SJCRH30 (cell line): Measurements from ENCODE around the gene OR6V1. TPM values are rescaled to one million over a fixed set of nuclear protein-coding genes. Genes with fewer than 3 reads are reported as not detected.

Experiments
- DNase-seq, 2 experiments: peaks; one replicate each; pipeline ENCODE4 v3.0.0-alpha.2; 2015 to 2020
- H3K27ac ChIP-seq: fragments of 250-450 bp; sonication (Bioruptor Pico); 2 replicates; pipeline ENCODE4 v1.5.1; 2020; ENCODE audit warnings: mild to moderate bottlenecking, moderate library complexity
- H3K27me3 ChIP-seq: fragments of 250-450 bp; sonication (Bioruptor Pico); 2 replicates; pipeline ENCODE4 v1.5.1; 2020; ENCODE audit warnings: mild to moderate bottlenecking, moderate library complexity
- H3K36me3 ChIP-seq: fragments of 250-450 bp; sonication (Bioruptor Pico); 2 replicates; pipeline ENCODE4 v1.5.1; 2020; ENCODE audit warnings: mild to moderate bottlenecking, moderate library complexity
- H3K4me1 ChIP-seq: fragments of 250-450 bp; sonication (Bioruptor Pico); 2 replicates; pipeline ENCODE4 v1.5.1; 2020; ENCODE audit warnings: mild to moderate bottlenecking, moderate library complexity
- H3K4me3 ChIP-seq: fragments of 250-450 bp; sonication (Bioruptor Pico); 2 replicates; pipeline ENCODE4 v1.5.1; 2020; ENCODE audit warnings: mild to moderate bottlenecking, moderate library complexity
- H3K9me3 ChIP-seq: fragments of 250-450 bp; sonication (Bioruptor Pico); replicated peaks from 2 replicates; pipeline ENCODE4 v1.5.1; 2020; ENCODE audit warnings: mild to moderate bottlenecking, moderate library complexity
- total RNA-seq: library from RNA; depleted of rRNA; stranded (reverse); fragments of >200 nt; shearing (Covaris generic); gene quantifications from 2 replicates; pipeline ENCODE4 v1.2.3, GENCODE V29; 2014; rRNA removed

The OR6V1 gene, protein sequence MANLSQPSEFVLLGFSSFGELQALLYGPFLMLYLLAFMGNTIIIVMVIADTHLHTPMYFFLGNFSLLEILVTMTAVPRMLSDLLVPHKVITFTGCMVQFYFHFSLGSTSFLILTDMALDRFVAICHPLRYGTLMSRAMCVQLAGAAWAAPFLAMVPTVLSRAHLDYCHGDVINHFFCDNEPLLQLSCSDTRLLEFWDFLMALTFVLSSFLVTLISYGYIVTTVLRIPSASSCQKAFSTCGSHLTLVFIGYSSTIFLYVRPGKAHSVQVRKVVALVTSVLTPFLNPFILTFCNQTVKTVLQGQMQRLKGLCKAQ
- not detected in 2 replicates for total RNA-seq

DNA sequence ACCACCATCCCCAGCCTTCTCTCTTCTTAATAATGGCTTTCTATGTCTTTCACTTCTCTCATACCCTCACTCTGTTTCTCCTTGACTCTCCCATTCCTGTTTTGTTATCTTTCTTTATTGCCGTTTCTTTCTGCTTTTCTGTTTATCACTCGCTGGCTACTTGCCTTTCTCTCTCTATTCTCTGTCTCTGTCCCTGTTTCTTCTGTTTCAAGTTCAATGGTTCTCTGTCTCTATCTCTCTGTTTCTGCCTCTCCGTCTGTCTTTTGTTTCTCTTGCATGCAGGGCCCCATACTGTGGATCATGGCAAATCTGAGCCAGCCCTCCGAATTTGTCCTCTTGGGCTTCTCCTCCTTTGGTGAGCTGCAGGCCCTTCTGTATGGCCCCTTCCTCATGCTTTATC lies at the start of gene OR6V1:
TSS of gene OR6V1 (plus strand) at position 301 of the 400 bp plus-strand sequence. CDS start at position 301, 0 bp downstream.
- Histone ChIP-seq H3K4me3 (no peak within 1 kb of the TSS), H3K36me3 (no peaks in the 10 kb centered on the region), H3K9me3 (no peaks in the 10 kb centered on the region), H3K4me1 (no peaks in the 10 kb centered on the region), H3K27ac (no peak within 1 kb of the TSS), H3K27me3 (no peaks in the 10 kb centered on the region; the same call in 1 of the 2 replicates)
- DNase-seq: no peak

DNA sequence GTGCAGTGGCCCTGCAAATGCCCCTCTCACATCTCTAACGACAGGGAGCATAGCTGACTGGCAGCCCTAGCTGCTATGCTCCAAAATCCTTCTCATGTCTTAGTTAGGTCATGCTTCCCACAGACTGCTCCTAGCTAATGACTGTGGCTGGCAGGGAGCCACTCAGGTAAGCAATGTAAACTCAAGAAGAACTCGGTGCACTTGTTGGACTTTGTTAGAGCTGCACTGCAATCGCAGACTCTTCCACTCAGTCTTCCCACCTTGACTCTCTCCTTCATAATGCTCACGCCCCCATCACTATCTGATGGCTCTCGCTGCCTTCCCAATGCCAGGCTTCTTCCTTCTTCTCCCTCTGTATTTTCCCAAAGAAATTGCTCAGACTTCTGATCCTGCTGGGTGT lies 49.2 kb upstream of the OR6V1 start:
- no peaks in the 10 kb centered on the region for H3K36me3 ChIP-seq
- H3K27me3 ChIP-seq: no peaks in the 10 kb centered on the region
- no peaks in the 10 kb centered on the region for H3K4me1 ChIP-seq
- peak overlapping the region; percentile 14; the same call in 1 of the 2 replicates for H3K4me3 ChIP-seq
- no peak overlapping the region for H3K27ac ChIP-seq
- DNase-seq: no peak
- no peaks in the 10 kb centered on the region for H3K9me3 ChIP-seq

DNA sequence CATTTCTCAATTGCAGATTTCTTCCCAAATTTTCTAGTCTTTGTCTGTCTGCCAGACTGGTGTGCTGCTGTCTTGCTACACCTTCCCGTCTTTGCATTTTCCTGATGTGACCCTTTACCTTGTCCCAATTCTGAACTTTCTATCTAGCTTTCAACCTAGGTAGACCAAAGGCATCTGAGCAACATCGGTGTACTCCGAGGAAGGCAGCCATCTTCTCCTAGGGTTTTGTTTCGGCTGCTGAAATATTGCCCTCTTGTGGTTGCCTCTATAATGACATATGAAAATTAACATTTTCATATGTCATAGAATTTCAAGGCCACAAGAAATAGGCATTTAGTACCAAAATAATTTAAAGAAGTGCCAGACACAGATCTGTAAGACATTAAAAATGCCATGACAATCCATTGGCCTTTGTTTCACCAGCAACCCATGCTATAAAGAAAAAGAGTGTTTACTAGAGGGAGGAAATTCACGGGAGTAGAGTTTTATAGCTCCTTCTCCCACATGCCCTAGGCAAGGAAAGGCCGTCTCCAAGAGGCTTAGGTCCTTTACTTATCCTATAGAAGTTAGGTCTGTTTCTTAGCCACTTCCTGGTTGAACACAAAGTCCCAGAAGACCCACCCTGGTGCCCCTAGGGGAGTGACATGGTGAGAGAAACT lies 48.6 kb upstream of the OR6V1 start:
- H3K4me3 ChIP-seq: peak overlapping the region; percentile 14; the same call in 1 of the 2 replicates
- no peaks in the 10 kb centered on the region for H3K27me3 ChIP-seq
- H3K4me1 ChIP-seq: no peaks in the 10 kb centered on the region
- peak; percentile 22 to 65 for DNase-seq
- no peak overlapping the region for H3K27ac ChIP-seq
- no peaks in the 10 kb centered on the region for H3K9me3 ChIP-seq
- no peaks in the 10 kb centered on the region for H3K36me3 ChIP-seq

DNA sequence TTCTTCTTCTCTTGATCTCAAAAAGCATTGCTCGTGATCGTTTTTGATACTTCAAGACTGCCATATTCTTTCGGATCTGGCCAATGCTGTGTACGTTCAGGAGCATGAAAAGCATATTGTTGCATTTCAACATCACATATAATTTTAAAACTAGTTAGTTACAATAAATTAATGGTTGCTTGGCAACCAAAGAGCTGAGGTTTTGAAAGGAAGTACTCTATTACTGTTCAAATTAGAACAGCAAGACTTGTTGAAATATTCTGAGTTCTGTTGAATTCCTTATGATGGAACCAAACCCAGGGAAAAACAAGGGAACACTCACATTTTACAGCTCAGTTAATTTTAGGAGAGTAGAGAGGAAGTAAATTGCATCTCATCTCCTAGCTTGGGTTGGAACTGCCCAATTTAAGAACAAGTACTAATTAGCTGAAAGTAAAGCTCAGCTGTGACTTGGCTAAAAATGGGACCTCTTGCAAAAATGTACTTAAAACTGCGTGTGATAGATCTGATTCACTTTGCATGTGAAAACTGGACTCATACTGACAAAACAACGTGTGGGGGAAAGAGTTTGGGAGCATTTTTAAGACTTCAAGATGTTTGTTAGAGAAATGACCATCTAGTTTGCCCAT lies 46.4 kb upstream of the OR6V1 start:
- Histone ChIP-seq H3K9me3 (no peaks in the 10 kb centered on the region), H3K36me3 (no peaks in the 10 kb centered on the region), H3K4me3 (no peak overlapping the region), H3K27ac (no peak overlapping the region), H3K27me3 (no peaks in the 10 kb centered on the region), H3K4me1 (no peaks in the 10 kb centered on the region)
- no peak for DNase-seq

DNA sequence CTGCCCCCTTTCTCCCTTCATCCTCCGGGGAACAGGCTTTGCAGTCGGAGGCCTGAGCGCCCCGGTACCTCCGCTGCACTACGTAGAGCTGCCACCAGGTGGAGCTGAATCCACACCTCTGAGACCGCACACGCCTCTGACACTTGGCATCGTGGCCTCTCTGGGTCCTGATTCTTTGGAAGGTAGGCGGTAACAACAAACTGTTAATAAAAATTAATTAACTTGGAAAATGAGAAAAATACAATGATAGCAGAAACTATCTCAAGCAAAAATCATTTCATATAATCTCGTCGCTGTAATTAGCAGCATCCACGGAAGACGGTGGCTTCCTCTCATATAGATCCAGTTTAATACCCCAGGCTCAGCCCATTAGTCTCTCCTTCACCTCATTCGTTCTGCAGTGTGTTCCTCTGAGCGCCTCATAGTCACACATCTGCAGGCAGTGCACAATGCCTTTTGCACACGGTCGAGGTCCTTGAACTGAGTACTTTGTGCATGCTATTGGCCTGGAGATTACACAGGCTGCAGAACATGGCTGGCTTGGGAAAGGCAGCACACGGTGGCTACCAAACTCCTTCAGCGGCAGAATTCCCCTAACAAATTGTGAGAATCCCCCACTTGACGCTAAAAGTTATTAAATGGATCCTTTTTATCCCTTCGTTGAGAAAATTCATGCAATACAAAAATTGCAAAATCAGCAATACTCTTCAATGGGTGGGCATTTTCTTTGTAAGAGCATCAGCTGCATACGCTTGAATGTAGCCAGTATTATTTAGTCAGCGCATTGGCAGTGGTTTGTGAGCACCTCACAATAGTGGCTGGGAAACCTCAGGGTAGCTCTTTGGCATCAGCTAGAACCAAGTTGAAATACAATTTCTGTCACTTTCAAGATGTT lies 43.9 kb upstream of the OR6V1 start:
- DNase-seq: peak; percentile 58 to 83
- H3K36me3 ChIP-seq: no peaks in the 10 kb centered on the region

DNA sequence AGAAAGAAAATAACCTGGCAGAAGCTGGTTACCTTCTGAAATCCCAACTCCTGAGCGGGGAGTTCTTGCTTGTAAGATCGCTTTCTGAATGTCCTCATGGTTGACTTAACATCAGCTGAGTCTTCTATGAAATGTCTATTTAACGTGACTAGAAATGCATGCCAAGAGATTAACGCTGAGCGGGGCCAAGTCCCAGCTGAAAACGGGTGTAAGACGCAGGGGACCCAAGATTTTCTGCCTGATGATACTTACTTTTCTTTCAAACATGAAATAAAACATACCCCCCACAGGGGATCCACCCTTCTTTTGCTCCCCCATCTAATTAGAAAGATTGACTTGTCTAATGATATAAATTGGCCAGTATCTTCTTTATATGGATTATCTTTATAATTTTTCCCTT lies 40.1 kb upstream of the OR6V1 start:
- Histone ChIP-seq H3K4me1 (peaks cover 20% of the 10 kb centered on the region; the same call in 1 of the 2 replicates), H3K36me3 (no peaks in the 10 kb centered on the region), H3K9me3 (no peaks in the 10 kb centered on the region), H3K27me3 (no peaks in the 10 kb centered on the region; the same call in 1 of the 2 replicates), H3K4me3 (no peak overlapping the region), H3K27ac (no peak overlapping the region)
- no peak for DNase-seq

More for the DNA sequence above, 43.9 kb upstream of the OR6V1 start:
- H3K4me1 ChIP-seq: no peaks in the 10 kb centered on the region
- no peaks in the 10 kb centered on the region for H3K27me3 ChIP-seq
- H3K9me3 ChIP-seq: no peaks in the 10 kb centered on the region
- no peak overlapping the region for H3K27ac ChIP-seq
- H3K4me3 ChIP-seq: no peak overlapping the region

DNA sequence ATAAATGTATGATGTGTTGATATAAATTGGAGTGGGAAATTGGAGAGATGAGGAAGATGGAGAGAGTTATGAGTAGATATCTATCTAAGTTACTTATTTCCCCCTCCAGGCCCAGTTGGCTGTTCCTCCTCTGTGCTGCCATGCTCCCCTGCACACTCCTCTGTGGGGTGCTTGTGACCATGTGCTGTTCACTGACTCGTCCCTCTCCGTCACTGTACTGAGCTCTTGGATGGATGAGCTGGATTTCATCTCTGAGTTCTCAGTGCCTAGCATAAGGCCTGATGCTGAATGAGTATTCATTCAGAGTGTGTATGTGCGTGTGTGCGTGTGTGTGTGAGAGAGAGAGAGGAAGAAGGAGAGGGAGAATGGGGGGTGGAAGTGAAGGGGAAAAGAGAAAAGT lies 39.7 kb upstream of the OR6V1 start:
- Histone ChIP-seq H3K4me1 (peaks cover 20% of the 10 kb centered on the region; the same call in 1 of the 2 replicates), H3K4me3 (no peak overlapping the region), H3K27me3 (no peaks in the 10 kb centered on the region; the same call in 1 of the 2 replicates), H3K36me3 (no peaks in the 10 kb centered on the region), H3K9me3 (no peaks in the 10 kb centered on the region), H3K27ac (no peak overlapping the region)
- no peak for DNase-seq

DNA sequence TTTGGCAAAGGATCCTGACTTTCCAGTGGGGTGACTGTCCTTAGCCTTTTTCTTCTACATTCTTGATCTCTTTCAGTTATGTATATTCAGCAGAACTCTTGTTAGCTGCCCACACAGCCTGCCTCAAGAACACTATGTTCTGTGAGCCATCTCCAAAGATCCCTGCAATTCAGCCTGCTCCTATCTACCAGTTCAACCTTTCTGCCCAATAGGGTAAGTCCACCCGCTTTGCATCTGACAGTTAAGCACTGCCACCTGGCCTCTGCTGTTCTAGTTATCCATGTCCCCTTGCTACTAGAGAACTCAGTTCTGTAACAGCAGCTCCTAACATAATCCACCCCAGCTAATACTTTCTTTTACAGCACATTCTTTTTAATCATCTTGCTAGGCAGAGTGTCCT lies 38.7 kb upstream of the OR6V1 start:
- Histone ChIP-seq H3K4me3 (no peak overlapping the region), H3K36me3 (no peaks in the 10 kb centered on the region), H3K4me1 (peaks cover 20% of the 10 kb centered on the region; the same call in 1 of the 2 replicates), H3K27me3 (no peaks in the 10 kb centered on the region; the same call in 1 of the 2 replicates), H3K9me3 (no peaks in the 10 kb centered on the region), H3K27ac (no peak overlapping the region)
- DNase-seq: no peak

DNA sequence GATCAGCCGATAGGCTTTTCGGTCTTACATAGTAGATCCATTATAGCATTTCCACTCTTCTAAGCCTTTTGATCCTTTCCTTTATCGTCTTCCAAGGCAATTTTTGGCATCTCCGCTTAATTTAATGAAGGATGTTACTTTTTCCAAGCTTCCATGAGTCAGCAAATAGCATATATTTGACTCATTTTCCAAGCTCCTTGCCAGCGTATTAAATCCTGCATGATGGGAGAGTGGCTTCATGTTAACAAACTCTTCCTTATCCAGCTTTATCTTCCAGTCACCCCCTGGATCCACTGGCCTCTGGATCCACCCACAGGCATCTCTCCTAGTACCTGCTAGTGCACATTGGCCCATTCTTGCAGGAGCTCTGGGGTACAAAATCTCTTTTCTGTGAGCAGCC lies 38.2 kb upstream of the OR6V1 start:
- Histone ChIP-seq H3K27me3 (no peaks in the 10 kb centered on the region; the same call in 1 of the 2 replicates), H3K9me3 (no peaks in the 10 kb centered on the region), H3K4me1 (peaks cover 20% of the 10 kb centered on the region; the same call in 1 of the 2 replicates), H3K36me3 (no peaks in the 10 kb centered on the region), H3K4me3 (no peak overlapping the region), H3K27ac (no peak overlapping the region)
- no peak for DNase-seq

DNA sequence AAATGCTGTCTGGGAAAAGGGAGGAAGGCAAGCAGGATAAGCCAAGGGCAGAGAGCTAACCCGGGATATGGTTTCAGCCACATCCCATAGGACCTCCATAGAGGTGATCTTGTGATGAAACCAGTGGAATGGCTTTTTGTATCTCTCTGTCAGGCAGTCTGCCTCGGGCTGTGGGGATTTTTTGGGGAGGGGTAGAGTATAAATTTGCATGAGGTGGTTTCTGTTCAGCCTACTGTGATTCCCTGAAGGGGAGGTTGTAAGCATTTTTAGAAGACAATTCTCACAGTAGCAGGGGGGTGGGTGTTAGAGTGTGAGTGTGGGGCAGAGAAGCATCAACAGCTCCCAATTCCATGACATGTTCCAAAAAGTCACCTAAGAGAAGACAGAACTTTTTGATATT lies 37.1 kb upstream of the OR6V1 start:
- no peak overlapping the region; the same call in 1 of the 2 replicates for H3K27ac ChIP-seq
- H3K36me3 ChIP-seq: no peaks in the 10 kb centered on the region
- H3K27me3 ChIP-seq: no peaks in the 10 kb centered on the region; the same call in 1 of the 2 replicates
- H3K4me1 ChIP-seq: peaks cover 20% of the 10 kb centered on the region; the same call in 1 of the 2 replicates
- no peak for DNase-seq
- no peak overlapping the region for H3K4me3 ChIP-seq
- H3K9me3 ChIP-seq: no peaks in the 10 kb centered on the region

DNA sequence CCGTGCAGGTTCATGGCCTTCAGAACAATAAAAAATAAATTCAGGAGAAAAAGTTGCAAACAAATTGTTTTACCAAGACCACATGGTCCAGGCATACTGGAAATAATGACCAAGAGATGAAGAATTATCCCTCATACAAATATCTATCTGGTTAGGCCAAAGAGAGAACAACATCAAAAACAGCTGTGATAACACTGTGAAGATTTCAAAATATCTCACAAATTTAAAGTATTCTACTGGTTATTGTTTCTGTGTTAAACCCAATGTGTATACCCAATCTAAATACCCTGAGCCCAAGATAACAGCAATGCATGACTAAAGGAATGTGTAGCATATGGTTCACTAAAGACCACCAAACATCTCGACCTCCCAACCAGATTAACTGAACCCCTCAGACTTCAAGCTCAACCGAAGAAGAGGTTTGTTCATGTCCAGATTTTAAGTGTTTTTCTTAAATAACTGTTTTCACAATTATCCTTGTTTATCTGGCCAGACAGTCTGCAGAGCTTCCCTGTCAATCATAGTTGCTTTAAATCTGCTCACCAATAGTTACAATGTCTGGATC lies 36.1 kb upstream of the OR6V1 start:
- DNase-seq: no peak
- Histone ChIP-seq H3K27me3 (no peaks in the 10 kb centered on the region; the same call in 1 of the 2 replicates), H3K4me3 (no peak overlapping the region), H3K4me1 (peaks cover 20% of the 10 kb centered on the region; the same call in 1 of the 2 replicates), H3K36me3 (no peaks in the 10 kb centered on the region), H3K27ac (peak overlapping the region; percentile 18; the same call in 1 of the 2 replicates), H3K9me3 (no peaks in the 10 kb centered on the region)

DNA sequence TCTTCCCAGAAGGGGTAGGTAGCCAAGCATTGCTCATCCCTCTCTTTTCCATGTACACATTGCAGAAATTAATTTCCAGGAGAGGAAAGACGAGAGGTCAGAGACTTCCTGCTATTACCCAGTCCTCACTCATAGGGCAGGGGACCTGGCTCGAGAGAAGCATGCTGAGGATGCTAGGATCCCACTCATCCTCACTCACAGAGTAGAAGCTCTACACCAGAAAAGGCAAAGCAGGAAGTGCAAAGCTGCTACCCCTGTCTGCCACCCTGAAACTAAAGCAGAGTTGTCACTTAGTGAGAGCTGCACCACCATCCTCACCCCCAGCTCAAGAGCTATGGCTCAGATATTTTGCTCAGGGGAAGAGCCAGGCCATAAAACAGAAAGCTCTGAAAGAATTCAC lies 35.1 kb upstream of the OR6V1 start:
- DNase-seq: no peak
- Histone ChIP-seq H3K4me3 (no peak overlapping the region), H3K27me3 (no peaks in the 10 kb centered on the region; the same call in 1 of the 2 replicates), H3K4me1 (peaks cover 20% of the 10 kb centered on the region; the same call in 1 of the 2 replicates), H3K9me3 (no peaks in the 10 kb centered on the region), H3K27ac (no peak overlapping the region; the same call in 1 of the 2 replicates), H3K36me3 (no peaks in the 10 kb centered on the region)

DNA sequence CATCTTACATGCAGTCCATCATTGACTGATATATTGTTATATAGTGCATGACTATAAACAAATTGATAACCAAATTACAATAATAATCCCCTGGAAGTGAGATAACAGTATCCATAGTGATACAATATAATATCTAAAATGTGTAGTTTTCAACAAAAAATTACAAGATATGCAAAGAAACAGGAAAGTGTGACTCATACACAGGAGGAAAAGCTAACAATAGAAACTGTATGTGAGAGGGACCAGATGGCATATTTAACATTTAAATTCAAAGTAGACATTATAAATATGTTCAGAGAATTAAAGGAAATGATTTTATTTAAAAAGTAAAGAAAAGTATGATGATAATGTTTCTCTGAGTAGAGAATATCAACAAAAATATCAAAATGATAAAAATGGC lies 33.2 kb upstream of the OR6V1 start:
- Histone ChIP-seq H3K27me3 (no peaks in the 10 kb centered on the region; the same call in 1 of the 2 replicates), H3K4me3 (no peak overlapping the region), H3K4me1 (peaks cover 17% of the 10 kb centered on the region; the same call in 1 of the 2 replicates), H3K27ac (no peak overlapping the region), H3K9me3 (no peaks in the 10 kb centered on the region), H3K36me3 (no peaks in the 10 kb centered on the region)
- DNase-seq: no peak

DNA sequence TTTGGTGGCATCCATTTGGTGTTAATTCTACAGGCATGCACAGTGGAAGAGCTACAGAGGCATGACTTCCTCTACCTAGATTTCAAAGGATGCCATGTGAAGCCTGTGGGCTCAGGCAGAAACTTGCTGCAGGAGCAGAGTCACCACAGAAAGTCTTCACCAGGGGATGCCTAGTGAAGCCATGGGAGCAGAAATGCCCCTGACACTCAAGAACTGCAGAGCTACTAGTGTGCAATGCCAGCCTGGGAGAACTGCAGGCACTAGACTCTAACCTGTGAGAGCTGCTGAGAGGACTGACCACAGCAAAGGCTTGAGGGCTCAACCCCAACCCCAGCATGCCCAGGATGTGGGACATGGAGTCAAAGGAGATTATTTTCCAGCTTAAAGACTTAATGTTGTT lies 29.1 kb upstream of the OR6V1 start:
- Histone ChIP-seq H3K4me1 (no peaks in the 10 kb centered on the region), H3K27me3 (no peaks in the 10 kb centered on the region), H3K36me3 (no peaks in the 10 kb centered on the region), H3K27ac (no peak overlapping the region), H3K4me3 (no peak overlapping the region), H3K9me3 (no peaks in the 10 kb centered on the region)
- DNase-seq: no peak
